ENCODE results near the gene ANTKMT.

Gene ANTKMT, protein sequence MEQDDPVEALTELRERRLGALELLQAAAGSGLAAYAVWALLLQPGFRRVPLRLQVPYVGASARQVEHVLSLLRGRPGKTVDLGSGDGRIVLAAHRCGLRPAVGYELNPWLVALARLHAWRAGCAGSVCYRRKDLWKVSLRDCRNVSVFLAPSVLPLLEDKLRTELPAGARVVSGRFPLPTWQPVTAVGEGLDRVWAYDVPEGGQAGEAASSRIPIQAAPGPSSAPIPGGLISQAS

DNA sequence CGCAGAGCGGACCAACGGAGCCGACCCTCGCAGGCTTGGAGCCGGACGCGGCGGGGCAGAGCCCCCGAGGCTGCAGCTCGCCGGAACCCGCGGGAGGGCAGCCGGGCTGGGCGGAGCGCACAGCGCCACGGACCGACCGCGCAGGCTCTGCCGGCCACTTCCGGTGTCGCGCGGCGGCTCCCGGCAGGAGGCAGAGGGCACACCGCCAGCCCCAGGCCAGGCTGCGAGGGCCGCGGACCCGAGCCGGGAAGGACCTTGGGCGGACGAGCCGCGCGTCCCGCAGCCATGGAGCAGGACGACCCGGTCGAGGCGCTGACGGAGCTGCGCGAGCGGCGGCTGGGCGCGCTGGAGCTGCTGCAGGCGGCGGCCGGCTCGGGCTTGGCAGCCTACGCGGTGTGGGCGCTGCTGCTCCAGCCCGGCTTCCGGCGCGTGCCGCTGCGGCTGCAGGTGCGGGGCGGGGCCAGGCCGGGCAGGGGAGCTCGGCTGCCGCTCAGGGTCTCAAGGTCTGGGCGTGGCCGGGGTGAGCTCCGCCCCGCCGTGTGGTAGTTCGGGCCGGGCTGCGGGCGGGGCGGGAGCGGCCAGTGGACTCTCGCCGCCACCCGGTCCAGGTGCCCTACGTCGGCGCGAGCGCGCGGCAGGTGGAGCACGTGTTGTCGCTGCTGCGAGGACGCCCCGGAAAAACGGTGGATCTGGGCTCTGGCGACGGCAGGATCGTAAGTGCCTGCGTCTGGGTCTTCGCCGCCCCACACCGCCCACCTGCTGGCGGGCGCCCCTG lies at the start of gene ANTKMT:
Gene ANTKMT, plus strand, starts transcription at position 157 of the 775 bp plus-strand sequence. Its CDS starts 129 bp downstream, at position 286.
- DNase-seq: peak; percentile 83

DNA sequence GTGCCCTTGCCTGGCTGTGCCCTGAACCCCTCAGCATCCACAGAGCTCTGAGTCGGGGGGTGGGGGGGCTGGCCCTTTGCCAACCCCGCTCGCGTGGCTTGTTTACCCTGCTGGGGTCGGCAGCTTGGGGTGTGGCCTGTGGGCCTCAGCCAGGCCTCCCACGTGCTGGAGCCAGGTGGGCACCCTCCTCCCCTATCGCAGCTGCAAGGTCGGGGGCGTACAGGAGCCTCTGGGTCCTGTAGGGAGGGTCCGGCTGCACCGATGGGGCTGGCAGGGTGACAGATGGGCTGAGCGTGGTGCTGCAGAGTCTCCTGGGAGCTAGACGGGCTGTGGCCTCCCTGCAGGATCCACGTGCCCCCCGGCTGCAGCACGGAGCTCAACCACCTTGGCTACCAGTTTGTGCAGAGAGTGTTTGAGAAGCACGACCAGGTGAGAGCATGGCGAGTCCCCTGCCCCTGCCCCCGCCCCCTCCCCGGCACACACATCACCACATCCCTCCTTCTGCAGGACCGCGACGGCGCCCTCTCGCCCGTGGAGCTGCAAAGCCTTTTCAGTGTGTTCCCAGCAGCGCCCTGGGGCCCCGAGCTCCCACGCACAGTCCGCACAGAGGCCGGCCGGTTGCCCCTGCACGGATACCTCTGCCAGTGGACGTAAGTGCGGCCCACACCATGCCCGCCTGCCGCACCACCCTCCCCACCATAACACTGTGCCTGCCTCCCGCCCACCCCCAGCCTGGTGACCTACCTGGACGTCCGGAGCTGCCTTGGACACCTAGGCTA lies 49.4 kb upstream of the ANTKMT start:
- no peak for DNase-seq

DNA sequence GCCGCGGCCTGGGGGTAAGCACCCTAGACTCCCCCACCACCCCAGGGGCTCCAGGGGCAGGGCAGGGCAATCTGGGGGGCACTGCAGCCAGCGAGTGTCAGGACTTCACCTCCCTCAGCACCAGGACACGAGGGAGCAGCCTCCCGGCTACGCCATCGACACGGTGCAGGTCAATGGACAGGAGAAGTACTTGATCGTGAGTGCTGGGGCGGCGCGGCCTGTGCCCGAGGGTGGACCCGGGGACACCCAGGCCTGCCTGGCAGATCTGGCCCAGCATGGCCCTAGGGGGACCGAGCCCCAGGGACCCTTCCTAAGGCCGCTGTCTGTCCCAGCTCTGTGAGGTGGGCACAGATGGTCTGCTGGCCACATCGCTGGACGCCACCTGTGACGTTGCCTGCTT lies 48.6 kb upstream of the ANTKMT start:
- no peak for DNase-seq

DNA sequence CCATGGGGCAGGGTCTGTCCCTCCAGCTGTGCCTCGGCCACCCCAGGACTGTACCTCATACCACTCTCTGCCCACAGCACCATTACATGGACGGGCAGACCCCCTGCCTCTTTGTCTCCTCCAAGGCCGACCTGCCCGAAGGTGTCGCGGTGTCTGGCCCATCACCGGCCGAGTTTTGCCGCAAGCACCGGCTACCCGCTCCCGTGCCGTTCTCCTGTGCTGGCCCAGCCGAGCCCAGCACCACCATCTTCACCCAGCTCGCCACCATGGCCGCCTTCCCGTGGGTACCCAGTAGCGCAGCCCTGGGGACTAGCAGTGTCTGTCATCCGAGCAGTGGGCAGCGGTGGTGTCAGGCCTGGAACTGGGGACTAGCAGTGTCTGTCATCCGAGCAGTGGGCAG lies 48.1 kb upstream of the ANTKMT start:
- no peak for DNase-seq

DNA sequence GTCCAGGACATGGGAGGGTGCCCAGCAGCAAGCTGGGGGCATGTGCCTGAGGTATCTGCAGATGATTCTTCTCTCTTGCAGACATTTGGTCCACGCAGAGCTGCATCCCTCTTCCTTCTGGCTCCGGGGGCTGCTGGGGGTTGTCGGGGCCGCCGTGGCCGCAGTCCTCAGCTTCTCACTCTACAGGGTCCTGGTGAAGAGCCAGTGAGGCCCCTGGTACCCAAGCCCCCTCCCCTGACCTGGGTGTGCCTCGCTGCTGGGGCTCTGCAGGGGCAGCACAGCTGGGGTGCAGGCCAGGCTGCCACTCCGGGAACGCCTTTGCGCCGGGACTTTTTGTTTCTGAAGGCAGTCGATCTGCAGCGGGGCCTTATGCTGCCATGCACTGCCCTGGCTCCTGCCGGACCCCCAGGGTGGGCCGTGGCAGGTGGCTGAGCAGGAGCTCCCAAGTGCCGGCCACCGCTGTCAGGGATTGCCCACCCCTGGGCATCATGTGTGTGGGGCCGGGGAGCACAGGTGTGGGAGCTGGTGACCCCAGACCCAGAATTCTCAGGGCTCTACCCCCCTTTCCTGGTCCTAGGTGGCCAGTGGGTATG lies 47.5 kb upstream of the ANTKMT start:
- no peak for DNase-seq

DNA sequence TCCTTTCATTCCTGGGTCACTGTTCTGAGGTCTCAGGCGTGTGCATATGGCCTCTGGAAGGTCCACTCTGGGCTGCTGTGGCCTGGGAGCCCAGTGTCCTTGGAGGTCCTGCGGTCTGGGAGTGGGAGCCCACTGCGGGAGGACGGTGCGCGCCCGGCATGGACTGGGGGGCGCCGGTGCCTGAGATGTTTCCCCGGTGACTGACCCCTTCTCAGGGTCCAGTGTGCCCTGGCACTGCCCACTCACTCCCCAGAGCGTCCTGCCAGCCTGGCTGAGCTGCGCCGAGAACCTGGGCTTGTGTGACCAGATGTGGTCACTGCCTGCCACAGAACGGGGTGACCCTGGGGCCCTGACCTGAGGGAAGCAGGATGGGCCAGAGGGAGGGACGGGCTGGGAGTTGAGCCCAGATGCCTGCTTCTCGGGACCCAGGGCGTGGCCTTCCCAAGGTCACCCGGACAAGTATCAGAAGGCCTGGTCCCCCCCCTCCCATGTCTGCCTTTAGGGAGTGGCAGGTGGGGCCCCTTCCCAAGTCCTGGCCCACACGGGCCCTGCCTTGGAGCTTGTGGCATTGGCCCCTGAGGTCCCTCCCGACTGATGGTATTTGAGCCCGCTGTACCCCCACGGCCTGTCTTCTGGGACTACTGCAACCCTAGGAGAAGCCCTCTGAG lies 46.6 kb upstream of the ANTKMT start:
- no peak for DNase-seq

DNA sequence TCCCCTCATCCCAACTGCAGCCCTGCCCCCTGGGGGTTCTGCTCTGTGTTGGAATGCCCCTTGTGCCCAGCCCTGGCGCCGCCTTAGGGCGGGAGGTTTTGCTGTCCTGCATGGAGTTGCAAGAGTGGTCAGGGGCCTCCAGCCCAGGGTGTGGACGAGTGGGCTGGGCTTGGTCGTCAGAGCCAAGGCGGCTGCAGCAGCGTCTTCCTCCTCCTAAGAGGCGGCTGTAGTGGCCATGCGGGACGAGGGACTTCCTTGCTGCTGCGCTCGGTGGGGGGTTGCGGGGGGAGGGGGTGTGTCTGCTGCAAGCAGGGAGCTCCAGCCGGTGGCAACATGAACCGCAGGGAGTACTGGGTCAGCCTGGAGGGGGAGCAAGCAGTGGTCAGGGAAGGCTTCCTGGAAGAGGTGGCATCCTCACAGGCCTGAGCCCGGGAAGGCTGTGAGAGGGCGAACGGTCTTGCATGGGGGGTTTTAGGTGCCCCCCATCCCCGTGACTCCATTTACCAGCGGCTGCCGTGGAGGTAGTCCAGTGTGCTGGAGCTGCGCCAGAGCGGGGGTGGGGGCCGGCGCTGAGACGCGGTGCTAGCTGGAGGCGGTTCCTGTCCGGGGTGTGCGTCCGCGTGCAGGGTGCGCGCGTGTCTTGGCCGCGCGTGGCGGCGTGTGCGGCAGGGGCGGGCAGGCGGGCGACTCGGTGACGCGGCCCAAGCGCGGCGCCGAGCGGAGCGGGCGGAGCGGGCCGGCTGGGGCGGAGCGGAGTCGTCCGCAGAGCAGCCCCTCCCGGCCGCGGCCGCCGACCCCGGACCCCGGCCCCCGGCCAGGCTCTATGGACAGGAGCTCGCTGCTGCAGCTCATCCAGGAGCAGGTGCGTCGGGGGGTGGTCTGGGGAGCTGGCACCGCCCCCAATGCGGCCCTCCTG lies 45.7 kb upstream of the ANTKMT start, which contains the start of gene RHBDL1:
Gene RHBDL1, plus strand, starts transcription at position 704 of the 916 bp plus-strand sequence. Its CDS starts 120 bp downstream, at position 824.
- DNase-seq: no peak

DNA sequence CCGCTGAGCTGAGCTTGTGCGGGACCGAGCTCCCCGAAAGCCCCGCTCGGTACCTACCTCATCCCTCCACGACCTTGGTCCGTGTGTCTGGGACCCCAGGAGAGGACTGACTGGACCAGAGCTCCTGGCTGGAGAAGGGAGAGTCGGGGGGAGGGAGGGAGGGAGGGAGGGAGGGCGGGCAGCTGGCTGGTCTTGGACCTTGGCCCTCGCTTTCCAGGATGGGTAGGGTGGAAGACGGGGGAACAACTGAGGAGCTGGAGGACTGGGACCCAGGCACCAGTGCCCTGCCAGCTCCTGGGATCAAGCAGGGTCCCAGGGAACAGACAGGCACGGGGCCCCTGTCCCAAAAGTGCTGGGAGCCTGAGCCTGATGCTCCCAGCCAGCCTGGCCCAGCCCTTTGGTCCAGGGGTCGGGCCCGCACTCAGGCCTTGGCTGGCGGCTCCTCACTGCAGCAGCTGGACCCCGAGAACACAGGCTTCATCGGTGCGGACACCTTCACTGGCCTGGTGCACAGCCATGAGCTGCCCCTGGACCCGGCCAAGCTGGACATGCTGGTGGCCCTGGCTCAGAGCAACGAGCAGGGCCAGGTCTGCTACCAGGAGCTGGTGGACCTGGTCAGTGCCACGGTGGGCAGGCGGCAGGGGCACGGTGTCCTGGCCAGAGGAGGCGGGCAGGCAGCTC lies 44.9 kb upstream of the ANTKMT start:
- DNase-seq: no peak

DNA sequence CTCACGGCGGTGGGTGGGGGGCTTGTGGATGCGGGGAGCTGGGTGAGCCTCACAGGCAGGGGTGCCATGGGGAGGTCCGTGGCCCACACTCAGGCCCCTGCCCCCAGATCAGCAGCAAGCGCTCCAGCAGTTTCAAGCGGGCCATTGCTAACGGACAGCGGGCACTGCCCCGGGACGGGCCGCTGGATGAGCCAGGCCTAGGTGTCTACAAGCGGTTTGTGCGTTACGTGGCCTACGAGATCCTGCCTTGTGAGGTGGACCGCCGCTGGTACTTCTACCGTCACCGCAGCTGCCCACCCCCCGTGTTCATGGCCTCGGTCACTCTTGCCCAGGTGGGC lies 44.4 kb upstream of the ANTKMT start:
- no peak for DNase-seq

DNA sequence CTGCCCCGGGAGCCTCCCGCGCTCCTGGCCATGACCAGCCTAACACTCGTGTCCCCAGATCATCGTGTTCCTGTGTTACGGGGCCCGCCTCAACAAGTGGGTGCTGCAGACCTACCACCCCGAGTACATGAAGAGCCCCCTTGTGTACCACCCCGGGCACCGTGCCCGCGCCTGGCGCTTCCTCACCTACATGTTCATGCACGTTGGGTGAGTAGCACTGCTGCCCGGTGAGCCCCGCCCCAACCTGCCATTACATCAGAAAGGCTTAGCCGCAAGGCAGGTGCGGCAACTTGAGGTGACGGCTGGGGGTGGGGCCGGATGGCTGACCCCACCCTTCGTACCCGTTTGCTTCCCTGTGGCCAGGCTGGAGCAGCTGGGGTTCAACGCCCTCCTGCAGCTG lies 44.0 kb upstream of the ANTKMT start:
- peak; percentile 46 for DNase-seq

DNA sequence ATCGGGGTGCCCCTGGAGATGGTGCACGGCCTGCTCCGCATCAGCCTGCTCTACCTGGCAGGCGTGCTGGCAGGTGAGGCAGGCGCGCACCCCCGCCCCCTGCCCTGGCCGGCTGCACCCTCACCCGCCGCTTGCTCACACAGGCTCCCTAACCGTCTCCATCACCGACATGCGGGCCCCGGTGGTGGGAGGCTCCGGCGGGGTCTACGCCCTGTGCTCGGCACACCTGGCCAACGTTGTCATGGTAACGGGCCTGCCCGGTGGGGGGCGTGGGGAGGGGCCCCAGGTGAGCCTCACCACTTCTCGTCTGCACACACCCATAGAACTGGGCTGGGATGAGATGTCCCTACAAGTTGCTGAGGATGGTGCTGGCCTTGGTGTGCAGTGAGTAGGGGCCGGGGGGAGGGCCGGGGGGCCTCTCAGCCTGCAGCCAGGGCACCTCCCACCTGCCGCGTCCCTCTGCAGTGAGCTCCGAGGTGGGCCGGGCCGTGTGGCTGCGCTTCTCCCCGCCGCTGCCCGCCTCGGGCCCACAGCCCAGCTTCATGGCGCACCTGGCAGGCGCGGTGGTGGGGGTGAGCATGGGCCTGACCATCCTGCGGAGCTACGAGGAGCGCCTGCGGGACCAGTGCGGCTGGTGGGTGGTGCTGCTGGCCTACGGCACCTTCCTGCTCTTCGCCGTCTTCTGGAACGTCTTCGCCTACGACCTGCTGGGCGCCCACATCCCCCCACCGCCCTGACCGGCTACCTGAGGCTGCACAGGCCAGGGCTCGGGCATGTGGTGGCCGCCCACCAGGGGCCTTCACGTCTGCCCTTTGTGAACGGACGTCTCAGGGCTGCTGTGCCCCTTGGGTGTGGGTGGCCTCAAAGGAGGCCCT lies 43.4 kb upstream of the ANTKMT start:
- DNase-seq: no peak

DNA sequence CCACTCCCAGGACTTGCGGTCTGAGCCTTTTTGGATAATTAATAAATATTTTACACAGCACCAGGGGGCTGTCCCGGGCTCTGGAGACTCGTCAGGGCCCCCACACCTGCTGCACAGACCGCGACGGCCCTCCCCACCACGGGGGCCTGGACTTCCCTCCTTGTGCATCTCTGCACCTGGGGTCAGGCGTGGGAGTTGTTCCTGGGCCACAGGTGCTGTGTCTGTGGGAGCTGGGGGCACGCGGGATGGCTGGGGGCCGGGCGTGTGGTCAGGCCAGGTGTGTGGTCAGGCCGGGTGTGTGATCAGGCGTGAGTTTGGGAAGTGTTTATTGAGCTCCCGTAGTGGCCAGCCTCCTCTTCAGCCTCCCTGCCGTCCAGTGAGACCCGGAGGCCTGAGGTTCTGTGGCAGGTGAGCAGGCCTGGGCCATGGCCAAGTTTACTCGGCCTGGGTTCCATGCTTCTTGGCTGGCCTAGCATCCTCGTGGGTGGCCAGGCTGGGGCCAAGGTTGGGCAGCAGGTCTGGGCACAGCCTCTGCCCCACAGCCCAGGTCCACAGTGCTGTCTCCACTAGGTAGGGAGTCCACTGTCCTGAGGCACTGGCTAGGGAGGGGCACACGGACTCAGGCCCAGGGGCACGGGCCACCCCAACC lies 42.6 kb upstream of the ANTKMT start:
- no peak for DNase-seq

DNA sequence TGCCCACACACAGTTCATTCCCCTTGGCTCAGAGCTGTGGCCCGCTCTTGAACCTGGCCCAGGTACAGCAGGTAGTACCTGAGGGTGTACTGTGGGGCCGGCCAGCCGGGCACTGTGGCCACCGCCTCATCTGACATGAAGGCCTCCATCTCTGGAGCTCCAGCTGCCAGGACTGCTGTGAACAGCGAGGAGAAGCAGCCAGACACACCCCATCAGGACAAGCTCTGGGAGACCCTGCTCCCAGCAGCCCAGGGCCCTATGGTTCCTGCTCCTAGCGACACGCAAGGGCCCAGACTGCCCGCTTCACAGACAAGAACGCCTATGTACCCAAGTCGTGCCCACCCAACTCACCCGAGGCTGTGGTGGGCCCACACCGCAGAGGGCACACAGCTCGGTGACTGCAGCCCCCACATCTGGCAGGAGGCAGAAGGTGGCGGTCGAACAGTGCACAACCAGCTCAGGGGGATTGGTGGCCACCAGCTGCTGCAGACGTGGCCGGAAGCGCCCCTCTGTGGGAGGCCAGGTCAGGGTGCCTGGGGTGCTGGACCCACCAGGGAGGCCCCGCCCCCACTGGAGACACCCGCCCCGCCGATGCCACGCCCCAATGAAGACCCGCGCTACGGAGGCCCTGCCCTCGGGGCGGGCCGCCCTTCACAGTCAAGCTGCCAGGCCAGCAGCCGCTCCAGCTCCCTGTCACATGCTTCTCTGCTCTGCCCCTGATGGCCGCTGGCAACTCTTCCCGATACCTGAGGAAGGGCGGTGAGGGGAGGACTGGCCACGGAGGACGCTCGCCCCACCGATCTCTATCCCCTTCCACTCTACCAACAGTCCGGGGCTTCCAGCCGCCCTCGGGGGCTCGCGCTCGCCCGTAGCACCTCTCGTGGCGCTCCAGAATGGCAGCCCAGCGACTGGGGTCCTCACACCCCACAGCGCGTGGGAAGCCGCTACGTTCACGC lies 41.8 kb upstream of the ANTKMT start:
- DNase-seq: peak; percentile 64

DNA sequence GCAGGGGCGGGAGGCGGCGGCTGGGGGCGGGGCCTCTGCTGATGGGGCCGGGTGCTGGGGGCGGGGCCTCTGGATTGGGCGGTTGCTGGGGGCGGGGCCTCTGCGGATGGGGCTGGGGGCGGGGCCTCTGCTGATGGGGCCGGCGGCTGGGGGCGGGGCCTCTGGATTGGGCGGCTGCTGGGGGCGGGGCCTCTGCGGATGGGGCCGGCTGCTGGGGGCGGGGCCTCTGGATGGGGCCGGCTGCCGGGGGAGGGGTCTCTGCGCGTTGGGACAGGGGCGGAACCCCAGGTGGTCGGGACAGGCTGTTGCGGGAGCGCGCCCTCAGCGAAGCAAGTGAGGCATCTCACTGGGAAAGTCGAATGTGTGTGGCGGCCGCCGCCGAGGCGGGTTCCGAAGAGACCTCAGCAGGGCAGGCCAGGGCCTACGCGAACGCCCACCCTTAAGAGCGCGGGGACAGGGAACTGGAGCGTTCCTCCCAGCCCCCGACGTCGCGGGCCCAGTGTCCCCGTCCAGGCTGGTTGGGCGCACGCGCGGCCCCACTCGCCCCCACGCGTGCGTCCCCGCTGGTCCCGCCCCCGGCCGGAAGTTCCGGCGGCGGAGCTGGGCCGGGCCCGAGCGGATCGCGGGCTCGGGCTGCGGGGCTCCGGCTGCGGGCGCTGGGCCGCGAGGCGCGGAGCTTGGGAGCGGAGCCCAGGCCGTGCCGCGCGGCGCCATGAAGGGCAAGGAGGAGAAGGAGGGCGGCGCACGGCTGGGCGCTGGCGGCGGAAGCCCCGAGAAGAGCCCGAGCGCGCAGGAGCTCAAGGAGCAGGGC lies 40.9 kb upstream of the ANTKMT start, which contains the start of gene STUB1:
Gene STUB1, plus strand, starts transcription at position 597 of the 811 bp plus-strand sequence. Its CDS starts 116 bp downstream, at position 713.
- peak; percentile 97 for DNase-seq

DNA sequence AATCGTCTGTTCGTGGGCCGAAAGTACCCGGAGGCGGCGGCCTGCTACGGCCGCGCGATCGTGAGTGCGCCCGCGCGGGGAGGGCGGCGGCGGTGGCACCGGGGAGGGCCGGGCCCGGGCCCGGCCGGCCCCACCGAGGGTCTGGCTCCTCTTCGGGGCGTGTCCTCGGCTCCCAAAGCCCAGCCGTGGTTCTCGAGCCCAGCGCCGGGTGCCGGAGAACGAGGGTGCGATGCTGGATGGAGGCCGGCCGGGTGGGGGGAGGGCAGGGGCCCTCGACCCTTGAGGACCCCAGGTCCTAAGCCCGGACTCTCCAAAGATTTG lies 40.4 kb upstream of the ANTKMT start:
- no peak for DNase-seq

DNA sequence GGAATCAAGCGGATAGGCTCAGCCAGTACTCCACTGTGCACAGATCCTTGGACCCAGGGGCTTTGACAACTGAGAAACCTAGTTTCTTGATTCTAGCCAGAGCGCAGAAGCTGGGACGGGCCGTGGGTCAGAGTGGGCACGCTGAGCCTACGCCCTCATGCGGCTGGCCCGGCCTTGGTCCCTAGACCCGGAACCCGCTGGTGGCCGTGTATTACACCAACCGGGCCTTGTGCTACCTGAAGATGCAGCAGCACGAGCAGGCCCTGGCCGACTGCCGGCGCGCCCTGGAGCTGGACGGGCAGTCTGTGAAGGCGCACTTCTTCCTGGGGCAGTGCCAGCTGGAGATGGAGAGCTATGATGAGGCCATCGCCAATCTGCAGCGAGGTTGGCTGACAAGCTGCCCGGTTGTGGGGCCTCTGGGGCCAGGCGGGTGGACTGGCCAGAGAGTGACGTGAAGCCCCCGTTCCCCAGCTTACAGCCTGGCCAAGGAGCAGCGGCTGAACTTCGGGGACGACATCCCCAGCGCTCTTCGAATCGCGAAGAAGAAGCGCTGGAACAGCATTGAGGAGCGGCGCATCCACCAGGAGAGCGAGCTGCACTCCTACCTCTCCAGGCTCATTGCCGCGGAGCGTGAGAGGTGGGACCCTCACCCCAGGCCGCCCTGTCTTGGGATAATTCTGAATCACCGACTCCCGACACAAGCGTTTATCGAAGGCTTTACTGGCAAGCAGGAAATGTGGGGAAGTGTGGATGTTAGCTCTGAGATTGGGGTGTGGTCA lies 39.8 kb upstream of the ANTKMT start:
- DNase-seq: no peak

Measured in CD4-positive, alpha-beta T cell treated with Interleukin-17A for 4 hours (primary cell).